ENCODE data around the gene TBC1D5.

TBC1D5 gene

DNA sequence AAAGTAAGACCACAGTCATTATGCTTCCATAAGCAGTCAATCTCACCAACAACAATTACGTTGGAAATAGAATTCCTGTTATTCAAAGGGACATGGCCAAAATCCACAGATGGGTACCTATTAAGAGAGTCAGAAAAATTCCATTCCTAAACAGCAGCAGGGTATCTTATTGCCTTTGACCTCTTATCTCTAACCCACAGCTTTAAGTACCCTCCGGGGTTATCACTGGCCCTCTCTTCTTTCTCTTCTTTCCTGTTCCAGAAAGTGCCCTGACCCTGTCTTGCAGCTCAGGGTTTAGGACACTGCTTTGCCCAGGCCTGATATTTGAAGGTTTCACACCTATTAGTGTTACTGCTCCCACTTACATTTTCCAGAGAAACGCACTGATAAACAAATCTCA is 428.7 kb downstream of the TBC1D5 start:
- Histone ChIP-seq H3K4me3 (ENCODE audit: low read length, poor library complexity, severe bottlenecking) (no peak overlapping the region), H3K79me2 (ENCODE audit: insufficient read depth, low read length) (no peaks in the 10 kb centered on the region), H3K9ac (ENCODE audit: low read depth, low read length, poor library complexity, severe bottlenecking) (no peak overlapping the region), H3K4me1 (ENCODE audit: insufficient read depth, low read length, poor library complexity, severe bottlenecking) (no peaks in the 10 kb centered on the region), H3F3A (ENCODE audit: low read depth) (no peaks in the 10 kb centered on the region), H2AFZ (ENCODE audit: low read length) (no peak overlapping the region), H3K4me2 (ENCODE audit: low read depth, low read length, poor library complexity, severe bottlenecking) (no peak overlapping the region), H3K36me3 (ENCODE audit: insufficient read depth, low read length) (no peaks in the 10 kb centered on the region; the same call in 1 of the 2 replicates), H3K9me3 (ENCODE audit: insufficient read depth, low read depth, low read length) (no peaks in the 10 kb centered on the region), H4K20me1 (ENCODE audit: insufficient read depth, low read length, poor library complexity, severe bottlenecking) (no peaks in the 10 kb centered on the region), H3K27me3 (ENCODE audit: insufficient read depth, low read length, poor library complexity, severe bottlenecking) (no peaks in the 10 kb centered on the region), H3K9me2 (replicated peaks; ENCODE audit: low read depth, low read length) (no peaks in the 10 kb centered on the region)
- TF ChIP-seq, protein P1, sequence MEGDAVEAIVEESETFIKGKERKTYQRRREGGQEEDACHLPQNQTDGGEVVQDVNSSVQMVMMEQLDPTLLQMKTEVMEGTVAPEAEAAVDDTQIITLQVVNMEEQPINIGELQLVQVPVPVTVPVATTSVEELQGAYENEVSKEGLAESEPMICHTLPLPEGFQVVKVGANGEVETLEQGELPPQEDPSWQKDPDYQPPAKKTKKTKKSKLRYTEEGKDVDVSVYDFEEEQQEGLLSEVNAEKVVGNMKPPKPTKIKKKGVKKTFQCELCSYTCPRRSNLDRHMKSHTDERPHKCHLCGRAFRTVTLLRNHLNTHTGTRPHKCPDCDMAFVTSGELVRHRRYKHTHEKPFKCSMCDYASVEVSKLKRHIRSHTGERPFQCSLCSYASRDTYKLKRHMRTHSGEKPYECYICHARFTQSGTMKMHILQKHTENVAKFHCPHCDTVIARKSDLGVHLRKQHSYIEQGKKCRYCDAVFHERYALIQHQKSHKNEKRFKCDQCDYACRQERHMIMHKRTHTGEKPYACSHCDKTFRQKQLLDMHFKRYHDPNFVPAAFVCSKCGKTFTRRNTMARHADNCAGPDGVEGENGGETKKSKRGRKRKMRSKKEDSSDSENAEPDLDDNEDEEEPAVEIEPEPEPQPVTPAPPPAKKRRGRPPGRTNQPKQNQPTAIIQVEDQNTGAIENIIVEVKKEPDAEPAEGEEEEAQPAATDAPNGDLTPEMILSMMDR (conservative IDR thresholded peaks at IDR 0.05; ENCODE audit: low read length) = no peak
- no peak for TF ChIP-seq EZH2phosphoT487 (IDR thresholded peaks at IDR 0.05; ENCODE audit: borderline replicate concordance)

DNA sequence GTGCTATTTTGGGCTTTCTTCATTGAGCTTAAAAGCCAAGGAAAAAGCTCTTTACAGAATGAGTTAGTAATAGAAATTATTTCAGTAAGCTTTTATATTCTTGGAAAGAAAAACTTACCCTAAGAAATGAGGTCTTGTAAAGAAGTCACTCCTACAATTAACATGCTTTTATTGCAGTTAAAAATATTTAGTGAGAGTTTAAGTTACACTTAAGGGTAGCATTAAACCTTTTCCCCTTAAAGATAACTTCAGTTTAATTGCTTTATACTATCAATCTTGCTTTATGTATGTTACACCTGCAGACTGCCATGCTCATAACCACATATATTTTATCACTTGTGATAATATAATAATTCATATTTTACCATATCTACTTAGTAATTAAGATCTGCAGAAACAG is 431.4 kb downstream of the TBC1D5 start:
- no peak for TF ChIP-seq EZH2phosphoT487 (IDR thresholded peaks at IDR 0.05; ENCODE audit: borderline replicate concordance)
- TF ChIP-seq, protein P1 (conservative IDR thresholded peaks at IDR 0.05; ENCODE audit: low read length) = no peak
- peaks cover 15% of the 10 kb centered on the region; the same call in 1 of the 2 replicates for H3K36me3 ChIP-seq (ENCODE audit: insufficient read depth, low read length)
- H3K79me2 ChIP-seq (ENCODE audit: insufficient read depth, low read length) = no peaks in the 10 kb centered on the region
- H3K9me3 ChIP-seq (ENCODE audit: insufficient read depth, low read depth, low read length) = no peaks in the 10 kb centered on the region
- H3K4me1 ChIP-seq (ENCODE audit: insufficient read depth, low read length, poor library complexity, severe bottlenecking) = no peaks in the 10 kb centered on the region
- no peak overlapping the region for H3K4me3 ChIP-seq (ENCODE audit: low read length, poor library complexity, severe bottlenecking)
- H3F3A ChIP-seq (ENCODE audit: low read depth) = no peaks in the 10 kb centered on the region
- no peaks in the 10 kb centered on the region for H4K20me1 ChIP-seq (ENCODE audit: insufficient read depth, low read length, poor library complexity, severe bottlenecking)
- no peaks in the 10 kb centered on the region for H3K27me3 ChIP-seq (ENCODE audit: insufficient read depth, low read length, poor library complexity, severe bottlenecking)
- no peak overlapping the region for H3K4me2 ChIP-seq (ENCODE audit: low read depth, low read length, poor library complexity, severe bottlenecking)
- H3K9me2 ChIP-seq (replicated peaks; ENCODE audit: low read depth, low read length) = no peaks in the 10 kb centered on the region
- no peak overlapping the region for H2AFZ ChIP-seq (ENCODE audit: low read length)
- H3K9ac ChIP-seq (ENCODE audit: low read depth, low read length, poor library complexity, severe bottlenecking) = no peak overlapping the region

DNA sequence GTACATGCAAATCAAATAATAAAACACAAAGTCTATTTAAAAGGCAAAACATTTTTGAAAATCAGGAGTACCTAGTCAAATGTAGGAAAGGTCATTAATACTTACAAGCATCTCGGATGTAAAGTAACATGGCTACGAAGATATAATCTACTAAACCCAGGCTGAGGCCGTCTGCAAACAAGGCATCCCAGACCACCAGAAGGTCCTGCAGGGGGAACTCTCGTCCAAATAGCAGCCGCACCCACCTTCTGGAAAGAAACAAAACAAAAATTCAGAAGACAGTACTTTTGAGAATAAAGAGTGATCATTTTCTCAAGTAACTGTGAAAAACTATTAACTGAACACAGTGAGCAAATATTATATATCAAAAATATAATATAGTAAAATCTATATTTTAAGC is 434.5 kb downstream of the TBC1D5 start:
- Histone ChIP-seq H3K36me3 (ENCODE audit: insufficient read depth, low read length) (peaks cover 20% of the 10 kb centered on the region; the same call in 1 of the 2 replicates), H3K4me3 (ENCODE audit: low read length, poor library complexity, severe bottlenecking) (no peak overlapping the region), H3K4me2 (ENCODE audit: low read depth, low read length, poor library complexity, severe bottlenecking) (no peak overlapping the region), H3K79me2 (ENCODE audit: insufficient read depth, low read length) (no peaks in the 10 kb centered on the region), H3K4me1 (ENCODE audit: insufficient read depth, low read length, poor library complexity, severe bottlenecking) (no peaks in the 10 kb centered on the region), H3K9ac (ENCODE audit: low read depth, low read length, poor library complexity, severe bottlenecking) (no peak overlapping the region), H3K9me3 (ENCODE audit: insufficient read depth, low read depth, low read length) (no peaks in the 10 kb centered on the region), H3F3A (ENCODE audit: low read depth) (no peaks in the 10 kb centered on the region), H3K27me3 (ENCODE audit: insufficient read depth, low read length, poor library complexity, severe bottlenecking) (no peaks in the 10 kb centered on the region), H4K20me1 (ENCODE audit: insufficient read depth, low read length, poor library complexity, severe bottlenecking) (no peaks in the 10 kb centered on the region), H2AFZ (ENCODE audit: low read length) (no peak overlapping the region), H3K9me2 (replicated peaks; ENCODE audit: low read depth, low read length) (no peaks in the 10 kb centered on the region)
- TF ChIP-seq, protein P1 (conservative IDR thresholded peaks at IDR 0.05; ENCODE audit: low read length) = no peak
- TF ChIP-seq EZH2phosphoT487 (IDR thresholded peaks at IDR 0.05; ENCODE audit: borderline replicate concordance) = no peak

Data from Loucy (cell line).